Endothelial cell of umbilical vein (primary cell): ENCODE data around the gene CEP128. TPM values are rescaled to one million over a fixed set of nuclear protein-coding genes. Genes with fewer than 3 reads are reported as not detected.

Experiments used
- BruUV-seq: library from RNA; stranded (reverse); fragments of 400-500 nt; replicated peaks from 2 replicates; lab custom pipeline; 2021; lab: Mats Ljungman, UMichigan
- CTCF ChIA-PET: fragments of 300-600, 350-600 bp; sonication (Branson Sonifier 250); formaldehyde crosslinking; loops from one replicate; lab custom pipeline; 2021; ENCODE audit warnings: antibody characterized with exemption, inconsistent platforms; lab: Charles Lee
- POLR2A ChIA-PET: fragments of 300-600, 350-600 bp; sonication (Branson Sonifier 250); formaldehyde crosslinking; loops from one replicate; lab custom pipeline; 2021; ENCODE audit warnings: antibody characterized with exemption, inconsistent platforms; lab: Charles Lee
- DNase-seq: peaks from one replicate; pipeline ENCODE4 v3.0.0-alpha.2; 2011; ENCODE audit warnings: low read depth, low spot score
- FAIRE-seq: peaks from 2 replicates; lab custom pipeline; 2011; peaks lifted over from hg19 to GRCh38; lab: Jason Lieb, UNC
- H2AFZ ChIP-seq: 2 replicates; pipeline ENCODE4 v1.6.0; 2012; ENCODE audit warnings: low read depth, low read length, control low read depth, inconsistent platforms
- H3K27ac ChIP-seq: 2 replicates; pipeline ENCODE4 v1.5.1; 2011; ENCODE audit warnings: low read depth, mild to moderate bottlenecking, control low read depth, low read length, moderate library complexity; ENCODE audit not compliant: insufficient read depth
- H3K27me3 ChIP-seq, 2 experiments: 2 replicates each; pipeline versions ENCODE4 v1.6.0 to v1.6.1; 2011; ENCODE audit warnings: low read length in 2 of 2, mixed read lengths in 1 of 2; ENCODE audit not compliant: control insufficient read depth in 2 of 2, insufficient read depth in 2 of 2
- H3K36me3 ChIP-seq, 2 experiments: 2 replicates in 1 of 2; 3 replicates in 1 of 2; pipeline ENCODE4 v1.5.1; 2011; ENCODE audit warnings: low read length in 2 of 2, mild to moderate bottlenecking in 1 of 2, moderate library complexity in 1 of 2; ENCODE audit not compliant: control insufficient read depth in 2 of 2, insufficient read depth in 2 of 2; ENCODE audit errors: extremely low read depth in 1 of 2
- H3K4me1 ChIP-seq: 3 replicates; pipeline ENCODE4 v1.5.1; 2011; ENCODE audit warnings: mild to moderate bottlenecking, low read length; ENCODE audit not compliant: control insufficient read depth, insufficient read depth; ENCODE audit errors: extremely low read depth
- H3K4me2 ChIP-seq: 2 replicates; pipeline ENCODE4 v1.6.1; 2011; ENCODE audit warnings: low read length, control low read depth, mixed read lengths; ENCODE audit not compliant: insufficient read depth
- H3K4me3 ChIP-seq, 3 experiments: fragments of 200-600 bp in 1 of 3; sonication (generic), shearing (Covaris generic) in 1 of 3; replicated peaks in 1 of 3; 2 replicates each; pipeline ENCODE4 v1.5.1; 2011 to 2016; ENCODE audit warnings: control low read depth in 3 of 3, low read length in 3 of 3, mild to moderate bottlenecking in 2 of 3, inconsistent platforms in 1 of 3, low read depth in 1 of 3, moderate library complexity in 1 of 3; ENCODE audit not compliant: insufficient read depth in 1 of 3
- H3K79me2 ChIP-seq: 2 replicates; pipeline ENCODE4 v1.6.0; 2012; ENCODE audit warnings: low read length, inconsistent platforms; ENCODE audit not compliant: control insufficient read depth, insufficient read depth
- H3K9ac ChIP-seq: replicated peaks from 2 replicates; pipeline ENCODE3; 2011; ENCODE audit warnings: low read length, control low read depth; ENCODE audit not compliant: insufficient read depth; ENCODE audit errors: extremely low read depth
- H3K9me1 ChIP-seq: replicated peaks from 3 replicates; pipeline ENCODE4 v1.6.0; 2011; ENCODE audit warnings: mild to moderate bottlenecking, low read length; ENCODE audit not compliant: control insufficient read depth, insufficient read depth; ENCODE audit errors: extremely low read depth
- H3K9me3 ChIP-seq: replicated peaks from 2 replicates; pipeline ENCODE4 v1.5.1; 2012; ENCODE audit warnings: low read length, inconsistent platforms; ENCODE audit not compliant: control insufficient read depth, insufficient read depth
- H4K20me1 ChIP-seq: replicated peaks from 2 replicates; pipeline ENCODE3; 2011; ENCODE audit warnings: mild to moderate bottlenecking, low read length; ENCODE audit not compliant: control insufficient read depth, insufficient read depth; ENCODE audit errors: extremely low read depth
- EZH2 ChIP-seq: IDR thresholded peaks from 2 replicates; pipeline ENCODE4 v1.6.1; 2012; ENCODE audit warnings: borderline replicate concordance, low read depth, mild to moderate bottlenecking, moderate library complexity, low read length, inconsistent platforms; ENCODE audit not compliant: severe bottlenecking
- FOS ChIP-seq: IDR thresholded peaks from 2 replicates; pipeline ENCODE4 v1.6.1; 2011; ENCODE audit warnings: mild to moderate bottlenecking, low read length, moderate library complexity, borderline replicate concordance; ENCODE audit not compliant: insufficient read depth
- GATA2 ChIP-seq: IDR thresholded peaks from 2 replicates; pipeline ENCODE4 v1.7.0; 2011; ENCODE audit warnings: low read depth, mild to moderate bottlenecking, moderate library complexity, mixed read lengths, low read length; ENCODE audit not compliant: insufficient read length, insufficient read depth
- JUN ChIP-seq: IDR thresholded peaks from 2 replicates; pipeline ENCODE4 v1.6.1; 2011; ENCODE audit warnings: borderline replicate concordance, low read depth; ENCODE audit not compliant: insufficient read length, insufficient read depth
- MYC ChIP-seq: IDR thresholded peaks from one replicate; pipeline ENCODE4 v1.6.1; 2011; ENCODE audit warnings: mild to moderate bottlenecking, low read depth, low read length
- POLR2A ChIP-seq: IDR thresholded peaks from 2 replicates; pipeline ENCODE4 v1.6.1; 2012; ENCODE audit warnings: low read depth, mild to moderate bottlenecking, control low read depth, low read length
- POLR2AphosphoS5 ChIP-seq: IDR thresholded peaks from 2 replicates; pipeline ENCODE4 v1.6.1; 2012; ENCODE audit warnings: low read depth, mild to moderate bottlenecking, control low read depth, low read length, moderate library complexity; ENCODE audit not compliant: insufficient read depth
- dilution Hi-C: fragments of 300-500 bp; cut with MboI; formaldehyde crosslinking; loops from one replicate; pipeline ENCODE4 v1.15.0; 2019; ENCODE audit warnings: low sequenced_read_pairs; ENCODE audit not compliant: extremely low pct_ligation_motif_present
- intact Hi-C: fragments of 100-400 bp; cut with micrococcal nuclease; formaldehyde crosslinking; loops from one replicate; pipeline ENCODE4 v1.10.0; 2022
- polyA plus RNA-seq, 4 experiments: library from polyadenylated mRNA; depleted of rRNA in 3 of 4; stranded (reverse) in 3 of 4; unstranded in 1 of 4; fragments of >200 nt; gene quantifications; 2 replicates each; pipeline versions ENCODE4 v1.2.1 to v1.2.3, GENCODE V29; 2011 to 2012; ENCODE audit warnings: missing spikeins in 1 of 4
- total RNA-seq: library from RNA; stranded (reverse); gene quantifications from 2 replicates; pipeline ENCODE4 v1.2.3, GENCODE V29; 2021
- TF ChIP-seq, protein P1 (sequence below), 2 donors: IDR thresholded peaks; 1 replicate in 1 of 2; 2 replicates in 1 of 2; pipeline ENCODE4 v1.5.1; 2011; ENCODE audit warnings: low read length in 2 of 2, mild to moderate bottlenecking in 2 of 2, moderate library complexity in 2 of 2, control low read depth in 1 of 2, inconsistent platforms in 1 of 2, low read depth in 1 of 2; ENCODE audit not compliant: insufficient read depth in 1 of 2; ENCODE audit errors: extremely low read depth in 1 of 2
- TF ChIP-seq, protein P2 (sequence below): IDR thresholded peaks from 2 replicates; pipeline ENCODE4 v1.6.1; 2011; ENCODE audit not compliant: insufficient read depth, insufficient read length

CEP128 gene
- total and polyA plus RNA-seq, 2 donors (not counting 3 experiments of a cell fraction or from before 2014, with no cell fraction given) = 0.91 to 23.7 TPM

DNA sequence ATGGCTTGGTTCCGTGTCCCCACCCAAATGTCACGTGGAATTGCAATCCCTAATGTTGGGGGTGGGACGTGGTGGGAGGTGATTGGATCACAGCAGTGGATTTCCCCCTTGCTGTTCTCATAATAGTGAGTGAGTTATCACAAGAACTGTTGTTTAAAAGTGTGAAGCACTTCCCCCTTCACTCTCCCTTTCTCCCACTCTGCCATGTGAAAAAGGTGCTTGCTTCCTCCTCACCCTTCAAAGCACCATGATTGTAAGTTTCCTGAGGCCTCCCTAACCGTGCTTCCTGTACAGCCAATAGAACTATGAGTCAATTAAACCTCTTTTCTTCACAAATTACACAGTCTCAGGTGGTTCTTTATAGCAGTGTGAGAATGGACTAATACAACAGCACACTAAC lies 5.3 kb upstream of the CEP128 start:
- H3K27me3 ChIP-seq = peaks cover 12 to 26% of the 10 kb centered on the region in 2 experiments
- no peaks in the 10 kb centered on the region for H3K79me2 ChIP-seq
- CTCF ChIA-PET = no interaction called here
- DNase-seq = no peak
- no peak overlapping the region for H3K9ac ChIP-seq
- dilution Hi-C loops (no loop called here), intact Hi-C loops (no loop called here)
- no peak overlapping the region for H2AFZ ChIP-seq
- POLR2A ChIA-PET = no interaction called here
- no peak for FAIRE-seq
- H4K20me1 ChIP-seq = no peaks in the 10 kb centered on the region
- no peak for TF ChIP-seq JUN
- TF ChIP-seq POLR2AphosphoS5 = no peak
- TF ChIP-seq, protein P1, sequence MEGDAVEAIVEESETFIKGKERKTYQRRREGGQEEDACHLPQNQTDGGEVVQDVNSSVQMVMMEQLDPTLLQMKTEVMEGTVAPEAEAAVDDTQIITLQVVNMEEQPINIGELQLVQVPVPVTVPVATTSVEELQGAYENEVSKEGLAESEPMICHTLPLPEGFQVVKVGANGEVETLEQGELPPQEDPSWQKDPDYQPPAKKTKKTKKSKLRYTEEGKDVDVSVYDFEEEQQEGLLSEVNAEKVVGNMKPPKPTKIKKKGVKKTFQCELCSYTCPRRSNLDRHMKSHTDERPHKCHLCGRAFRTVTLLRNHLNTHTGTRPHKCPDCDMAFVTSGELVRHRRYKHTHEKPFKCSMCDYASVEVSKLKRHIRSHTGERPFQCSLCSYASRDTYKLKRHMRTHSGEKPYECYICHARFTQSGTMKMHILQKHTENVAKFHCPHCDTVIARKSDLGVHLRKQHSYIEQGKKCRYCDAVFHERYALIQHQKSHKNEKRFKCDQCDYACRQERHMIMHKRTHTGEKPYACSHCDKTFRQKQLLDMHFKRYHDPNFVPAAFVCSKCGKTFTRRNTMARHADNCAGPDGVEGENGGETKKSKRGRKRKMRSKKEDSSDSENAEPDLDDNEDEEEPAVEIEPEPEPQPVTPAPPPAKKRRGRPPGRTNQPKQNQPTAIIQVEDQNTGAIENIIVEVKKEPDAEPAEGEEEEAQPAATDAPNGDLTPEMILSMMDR (IDR thresholded peaks at IDR 0.05; ENCODE audit: extremely low read depth in 1 of 2, insufficient read depth in 1 of 2, low read depth in 1 of 2, low read length in 2 of 2) = no peak
- TF ChIP-seq FOS = no peak
- no peak for TF ChIP-seq EZH2
- TF ChIP-seq, protein P2, sequence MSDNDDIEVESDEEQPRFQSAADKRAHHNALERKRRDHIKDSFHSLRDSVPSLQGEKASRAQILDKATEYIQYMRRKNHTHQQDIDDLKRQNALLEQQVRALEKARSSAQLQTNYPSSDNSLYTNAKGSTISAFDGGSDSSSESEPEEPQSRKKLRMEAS = no peak
- TF ChIP-seq GATA2 = no peak
- TF ChIP-seq MYC = no peak
- TF ChIP-seq POLR2A = no peak
- no peak overlapping the region for H3K27ac ChIP-seq
- no peak overlapping the region for H3K4me2 ChIP-seq
- H3K9me1 ChIP-seq = no peaks in the 10 kb centered on the region
- H3K9me3 ChIP-seq = no peaks in the 10 kb centered on the region
- H3K36me3 ChIP-seq = no peaks in the 10 kb centered on the region
- peaks cover 4% of the 10 kb centered on the region for H3K4me1 ChIP-seq
- BruUV-seq = no TSS peak
- H3K4me3 ChIP-seq = no peak overlapping the region
